Stimulated activated CD4-positive, alpha-beta T cell treated with anti-CD3 and anti-CD28 coated beads, Interleukin-1b, Interleukin-23, amount 100 ng/mL, for 24 hours (primary cell): ENCODE data around the gene TGFBR3.

Experiments
- DNase-seq, 4 experiments: peaks; one replicate each; pipeline ENCODE4 v3.0.0-alpha.2; 2020; ENCODE audit warnings: low read depth in 4 of 4, low spot score in 1 of 4

The TGFBR3 gene

GRCh38 chr1:91783423-91784170 lies 102.4 kb downstream of the TGFBR3 start:
- DNase-seq: no peak

DNA sequence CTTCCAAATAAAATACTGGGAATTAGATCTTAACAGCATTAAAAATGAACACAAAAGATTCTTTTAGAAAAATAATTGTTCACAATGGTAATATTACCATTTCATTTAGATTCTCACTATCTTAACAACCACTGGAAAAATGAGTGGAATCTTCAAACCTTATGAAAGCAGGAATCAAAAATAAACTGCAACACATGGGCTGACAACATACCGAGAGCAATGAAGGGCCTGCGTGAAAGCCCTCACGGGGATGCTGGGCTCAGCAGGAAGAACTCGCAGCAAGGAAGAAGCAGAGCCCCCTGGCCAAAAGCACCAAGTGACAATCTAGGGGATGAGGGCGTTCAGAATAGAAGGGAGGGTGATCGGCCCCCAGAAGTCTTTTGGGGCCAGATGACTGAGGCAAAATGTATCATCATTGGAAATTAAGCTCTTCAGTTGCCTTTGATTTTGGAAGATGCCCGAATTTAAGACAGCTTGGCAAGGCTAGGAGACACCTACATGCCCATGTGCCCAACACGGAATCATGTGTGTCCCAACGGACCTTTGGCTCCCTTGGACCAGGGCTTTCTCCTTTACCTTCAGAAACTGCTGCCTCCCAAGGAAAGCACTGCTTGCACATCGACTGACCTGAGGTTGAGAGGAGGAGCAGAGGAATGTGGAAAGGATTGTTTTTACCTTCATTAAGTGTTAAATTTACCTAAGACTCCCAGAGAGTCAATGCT lies 103.9 kb downstream of the TGFBR3 start:
- no peak for DNase-seq

DNA sequence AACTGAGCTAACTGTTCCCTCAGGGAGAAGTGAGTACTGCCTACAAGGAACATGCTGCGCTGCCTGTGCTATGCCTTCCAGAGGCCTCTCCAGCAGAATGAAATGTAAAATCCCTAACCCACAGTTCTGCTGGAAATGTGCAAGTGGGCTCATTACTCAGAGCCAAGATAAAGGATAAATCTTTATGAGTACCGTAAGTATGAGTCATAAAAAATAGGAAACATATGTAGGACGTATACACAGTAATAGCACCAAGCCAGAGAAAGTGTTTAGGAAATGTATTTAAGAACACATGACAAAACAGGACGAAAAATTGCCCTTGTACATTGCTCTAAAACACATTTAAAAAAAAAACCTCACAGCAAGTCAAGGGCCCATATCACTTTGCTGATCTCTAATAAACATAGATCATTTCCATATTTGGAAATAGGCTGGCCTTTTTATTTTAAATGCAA lies 104.6 kb downstream of the TGFBR3 start:
- no peak for DNase-seq

DNA sequence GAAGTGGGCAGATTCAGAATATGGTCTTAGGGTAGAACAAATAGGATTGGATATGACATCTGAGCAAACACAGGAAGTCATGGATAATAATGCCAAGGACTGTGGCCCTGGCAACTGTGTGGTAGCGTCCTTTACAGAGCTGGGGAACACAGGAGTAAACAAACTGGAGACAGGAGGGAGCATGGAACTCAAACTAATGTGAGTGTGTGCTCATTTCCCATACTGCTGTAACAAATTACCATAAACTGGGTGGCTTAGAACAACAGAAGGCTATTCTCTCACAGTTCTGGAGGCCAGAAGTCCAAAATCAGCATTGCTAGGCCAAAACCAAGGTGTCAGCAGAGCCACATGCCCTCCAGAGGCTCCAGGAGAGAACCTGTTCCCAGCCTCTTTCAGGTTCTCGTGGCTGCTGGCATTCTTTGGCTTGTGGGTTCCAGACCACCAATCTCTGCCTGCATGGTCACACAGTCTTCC lies 106.4 kb downstream of the TGFBR3 start:
- DNase-seq: no peak

DNA sequence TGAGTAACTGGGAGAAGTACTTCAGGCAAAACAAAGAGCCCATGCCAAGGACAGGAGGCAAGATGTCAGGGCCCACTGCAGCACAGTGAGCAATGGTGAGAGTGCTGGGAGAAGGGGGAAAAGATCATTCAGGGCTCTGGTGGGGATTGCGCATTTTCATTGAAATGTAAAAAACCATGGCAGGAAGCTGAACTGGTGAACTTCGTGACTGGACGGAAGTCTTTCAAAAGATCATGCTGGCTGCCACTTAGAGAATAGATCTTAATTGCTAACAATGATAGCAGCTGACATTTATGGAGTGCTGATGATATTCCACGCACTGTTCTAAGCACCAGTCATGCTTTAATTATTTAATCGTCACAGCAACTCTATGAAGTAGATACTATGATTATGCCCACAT lies 107.0 kb downstream of the TGFBR3 start:
- no peak for DNase-seq

GRCh38 chr1:91777630-91778300 lies 108.2 kb downstream of the TGFBR3 start:
- no peak for DNase-seq

GRCh38 chr1:91777196-91777595 lies 108.8 kb downstream of the TGFBR3 start:
- DNase-seq: no peak

DNA sequence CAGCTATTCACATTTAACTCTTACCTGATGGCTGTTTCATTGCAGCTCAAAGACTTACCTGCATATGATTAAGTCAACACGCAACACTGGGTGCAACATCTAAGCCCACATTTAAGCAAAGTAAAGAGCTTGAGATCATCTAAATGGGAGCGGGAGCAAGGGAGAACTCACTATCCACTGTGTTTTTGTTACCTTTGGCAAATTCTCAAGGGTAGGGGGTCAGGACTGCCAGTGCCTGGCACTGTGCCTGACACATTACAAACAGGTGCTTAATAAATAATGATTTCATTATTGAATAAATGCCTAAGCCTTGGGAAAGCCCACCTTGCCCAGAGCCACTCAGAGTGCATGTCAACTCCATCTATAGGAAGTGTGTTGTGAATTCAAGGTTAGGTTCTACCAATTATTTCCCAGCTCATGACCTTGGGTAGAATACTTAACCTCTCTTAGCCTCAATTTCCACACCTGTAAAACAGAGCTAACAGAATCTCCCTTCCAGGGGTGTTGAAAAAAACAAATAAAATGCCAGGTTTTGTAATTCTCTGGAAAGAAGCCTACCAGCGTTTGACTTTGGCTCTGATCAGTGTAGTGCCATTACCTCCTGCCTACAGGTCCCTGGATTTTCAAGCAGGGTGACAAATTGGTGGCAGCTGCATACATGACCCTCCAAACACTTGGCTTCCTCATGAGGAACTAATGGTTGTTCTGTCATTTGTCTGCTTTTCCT lies 109.7 kb downstream of the TGFBR3 start:
- DNase-seq: no peak

GRCh38 chr1:91775227-91775626 lies 110.7 kb downstream of the TGFBR3 start:
- no peak for DNase-seq

DNA sequence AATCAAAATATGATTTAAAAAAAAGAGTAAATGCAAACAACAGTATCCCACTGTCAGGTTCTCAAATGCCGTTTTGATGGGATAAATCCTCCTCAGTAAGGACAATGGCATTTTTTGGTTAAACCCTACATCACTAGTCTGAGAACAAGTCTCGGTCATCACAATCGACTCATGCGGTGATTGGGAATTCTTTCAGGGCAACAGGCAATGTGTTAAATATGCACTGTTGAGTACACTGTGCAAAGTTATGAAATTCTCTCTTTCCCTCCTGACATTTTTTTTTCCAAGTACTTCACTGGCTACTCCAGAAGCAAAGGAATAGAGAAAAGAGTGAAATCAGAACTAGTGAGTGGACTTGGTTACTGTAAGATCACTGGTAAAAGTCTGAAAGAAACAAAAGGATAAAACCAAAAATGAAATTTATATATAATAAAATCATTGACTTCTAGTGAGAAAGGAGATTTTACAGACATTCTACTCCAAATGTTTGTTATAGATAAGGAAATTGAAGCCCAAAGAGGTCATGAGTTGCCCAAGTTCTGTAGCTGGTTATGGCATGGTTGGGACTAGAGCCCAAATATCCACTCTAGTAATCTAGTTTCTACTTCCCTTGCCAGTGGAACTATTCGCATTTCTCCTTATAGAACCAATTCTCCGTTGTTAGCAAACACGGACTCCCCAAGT lies 111.3 kb downstream of the TGFBR3 start:
- no peak for DNase-seq

DNA sequence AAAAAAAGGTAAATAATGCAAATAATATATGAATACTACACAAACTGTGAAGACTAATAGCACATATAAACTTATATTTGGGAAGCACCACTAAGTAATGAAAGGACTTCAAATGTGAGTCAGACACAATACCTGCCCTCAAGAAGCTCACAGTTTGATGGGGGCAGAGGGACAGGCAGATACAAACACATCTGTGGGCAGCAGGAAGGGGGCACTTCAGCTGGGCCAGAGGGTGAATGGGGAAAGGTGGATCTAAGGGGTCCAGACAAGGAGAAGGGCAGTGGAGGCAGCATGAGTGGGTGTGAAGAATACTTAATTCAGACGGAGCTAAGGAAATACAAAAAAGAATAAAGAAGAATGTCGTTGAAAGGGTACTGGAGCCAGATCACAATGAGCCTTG lies 114.2 kb downstream of the TGFBR3 start:
- DNase-seq: no peak

DNA sequence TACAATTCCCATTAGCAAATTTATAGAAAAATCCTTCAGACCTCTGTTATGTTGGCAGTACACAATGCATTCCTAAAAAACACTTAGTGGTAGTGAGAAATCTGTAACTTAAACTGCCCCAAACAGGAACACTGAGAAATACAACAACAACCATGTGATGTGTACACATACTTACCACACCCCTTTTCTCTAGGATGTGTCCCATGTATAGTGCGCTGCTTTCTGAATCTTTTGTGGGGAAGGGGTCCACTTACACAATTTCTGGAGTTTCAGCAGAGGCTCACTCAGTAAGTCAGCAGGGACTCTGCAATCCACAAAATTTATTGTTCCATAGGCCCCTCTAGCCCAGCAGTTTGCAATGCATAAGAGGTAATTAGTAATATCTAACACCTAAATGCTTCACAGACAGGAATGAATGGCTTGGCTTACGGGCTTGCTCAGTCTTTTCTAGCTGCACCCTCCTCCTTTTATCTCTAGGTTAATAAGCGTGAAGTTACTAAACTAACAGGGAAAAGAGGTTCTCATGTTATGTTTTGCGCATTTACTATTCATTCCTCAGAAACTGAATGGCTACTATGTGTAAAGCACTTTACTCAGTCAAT lies 115.2 kb downstream of the TGFBR3 start:
- no peak for DNase-seq

- DNase-seq: no peak
Measured at GRCh38 chr1:91769742-91770141, 116.2 kb downstream of the TGFBR3 start.

- DNase-seq: no peak
Measured at GRCh38 chr1:91768786-91769725, 116.9 kb downstream of the TGFBR3 start.

DNA sequence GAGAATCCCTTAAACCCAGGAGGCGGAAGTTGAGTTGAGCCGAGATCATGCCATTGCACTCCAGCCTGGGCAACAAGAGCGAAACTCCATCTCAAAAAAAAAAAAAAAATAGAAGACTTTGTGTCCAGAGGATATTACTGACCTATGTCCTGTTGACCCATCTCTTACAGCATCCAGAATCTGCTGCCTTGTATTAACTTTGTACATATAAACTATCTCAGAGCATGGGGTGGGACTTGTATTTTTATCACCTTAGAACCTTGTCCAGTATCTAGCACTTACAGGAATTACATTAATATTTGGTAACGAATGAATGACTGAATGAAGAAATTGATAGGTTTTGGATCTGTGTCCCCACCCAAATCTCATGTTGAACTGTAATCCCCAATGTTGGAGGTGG lies 117.8 kb downstream of the TGFBR3 start:
- DNase-seq: no peak

- no peak for DNase-seq
Measured at GRCh38 chr1:91766883-91767282, 119.1 kb downstream of the TGFBR3 start.

GRCh38 chr1:91765880-91766443 lies 120.0 kb downstream of the TGFBR3 start:
- no peak for DNase-seq

GRCh38 chr1:91765293-91765692 lies 120.7 kb downstream of the TGFBR3 start:
- no peak for DNase-seq
